ENCODE measurements around the gene RAB44. TPM values are rescaled to one million over a fixed set of nuclear protein-coding genes. Genes with fewer than 3 reads are reported as not detected.

RAB44 gene
- total and polyA plus RNA-seq, 3 donors from 2014 or later, result 0.09 to 0.56 (median 0.24) TPM

DNA sequence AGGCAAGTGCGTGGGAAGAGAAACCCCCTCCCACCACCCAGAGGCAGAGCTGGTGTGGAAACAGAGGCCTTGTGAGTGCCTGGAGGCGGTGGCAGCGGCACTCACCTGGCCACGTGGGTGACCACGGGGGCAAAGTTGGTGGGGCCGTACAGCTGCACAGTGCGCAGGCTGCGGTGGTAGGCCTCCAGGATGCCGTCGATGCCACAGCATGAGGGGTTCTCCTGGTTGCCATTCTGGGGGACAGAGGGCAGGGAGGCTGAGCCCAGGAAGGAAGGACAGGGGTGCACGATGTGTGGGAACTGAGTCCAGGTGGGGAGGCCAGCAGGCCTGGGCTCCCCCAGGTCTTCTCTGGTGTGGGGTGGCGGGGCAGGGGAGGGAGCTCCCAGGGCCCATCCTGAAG is 47.7 kb downstream of the RAB44 start:
- no peaks in the 10 kb centered on the region for H3K9me3 ChIP-seq
- TF ChIP-seq POLR2A (IDR thresholded peaks at IDR 0.05), result no peak
- TF ChIP-seq, protein P1, sequence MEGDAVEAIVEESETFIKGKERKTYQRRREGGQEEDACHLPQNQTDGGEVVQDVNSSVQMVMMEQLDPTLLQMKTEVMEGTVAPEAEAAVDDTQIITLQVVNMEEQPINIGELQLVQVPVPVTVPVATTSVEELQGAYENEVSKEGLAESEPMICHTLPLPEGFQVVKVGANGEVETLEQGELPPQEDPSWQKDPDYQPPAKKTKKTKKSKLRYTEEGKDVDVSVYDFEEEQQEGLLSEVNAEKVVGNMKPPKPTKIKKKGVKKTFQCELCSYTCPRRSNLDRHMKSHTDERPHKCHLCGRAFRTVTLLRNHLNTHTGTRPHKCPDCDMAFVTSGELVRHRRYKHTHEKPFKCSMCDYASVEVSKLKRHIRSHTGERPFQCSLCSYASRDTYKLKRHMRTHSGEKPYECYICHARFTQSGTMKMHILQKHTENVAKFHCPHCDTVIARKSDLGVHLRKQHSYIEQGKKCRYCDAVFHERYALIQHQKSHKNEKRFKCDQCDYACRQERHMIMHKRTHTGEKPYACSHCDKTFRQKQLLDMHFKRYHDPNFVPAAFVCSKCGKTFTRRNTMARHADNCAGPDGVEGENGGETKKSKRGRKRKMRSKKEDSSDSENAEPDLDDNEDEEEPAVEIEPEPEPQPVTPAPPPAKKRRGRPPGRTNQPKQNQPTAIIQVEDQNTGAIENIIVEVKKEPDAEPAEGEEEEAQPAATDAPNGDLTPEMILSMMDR (IDR thresholded peaks at IDR 0.05), result no peak
- H3K4me3 ChIP-seq, result no peak overlapping the region
- H3K27ac ChIP-seq, result no peak overlapping the region
- WGBS, 2 donors, result 92 to 94% methylated on average over 7 to 12 of the region's 12 CpGs
- no peaks in the 10 kb centered on the region for H3K4me1 ChIP-seq
- no peaks in the 10 kb centered on the region for H3K27me3 ChIP-seq
- intact Hi-C loops (cut with DNase I; ENCODE audit: low total_unique reads), result no loop called here
- no peaks in the 10 kb centered on the region for H3K36me3 ChIP-seq (ENCODE audit: low read depth, missing control alignments)
- DNase-seq, result no peak

DNA sequence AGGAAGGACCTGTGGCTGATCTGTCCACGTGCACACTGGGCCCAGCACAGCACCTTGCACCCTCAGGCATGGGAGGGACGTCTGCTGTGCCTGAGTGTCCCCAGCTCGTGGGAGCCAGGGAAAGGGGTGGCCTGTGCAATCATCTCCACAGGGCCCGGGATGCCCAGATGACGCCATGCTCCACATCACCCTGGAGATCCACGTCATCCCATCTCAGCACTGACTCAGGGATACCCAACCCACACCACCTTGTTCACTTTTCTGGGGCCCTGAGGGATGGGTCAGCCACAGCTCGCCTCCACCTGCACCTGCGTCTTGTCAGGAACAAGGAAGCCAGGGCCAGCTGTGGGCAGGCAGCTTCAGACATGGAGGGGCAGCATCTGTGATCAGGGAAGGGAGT is 48.2 kb downstream of the RAB44 start:
- DNase-seq, result no peak
- no peaks in the 10 kb centered on the region for H3K27me3 ChIP-seq
- H3K4me3 ChIP-seq, result no peak overlapping the region
- WGBS, 2 donors, result 91 to 93% methylated on average over 4 to 6 of the region's 8 CpGs
- no peak overlapping the region for H3K27ac ChIP-seq
- no peaks in the 10 kb centered on the region for H3K9me3 ChIP-seq
- no peaks in the 10 kb centered on the region for H3K4me1 ChIP-seq
- no peak for TF ChIP-seq POLR2A (IDR thresholded peaks at IDR 0.05)
- TF ChIP-seq, protein P1 (IDR thresholded peaks at IDR 0.05), result no peak
- intact Hi-C loops (cut with DNase I; ENCODE audit: low total_unique reads), result no loop called here
- no peaks in the 10 kb centered on the region for H3K36me3 ChIP-seq (ENCODE audit: low read depth, missing control alignments)

DNA sequence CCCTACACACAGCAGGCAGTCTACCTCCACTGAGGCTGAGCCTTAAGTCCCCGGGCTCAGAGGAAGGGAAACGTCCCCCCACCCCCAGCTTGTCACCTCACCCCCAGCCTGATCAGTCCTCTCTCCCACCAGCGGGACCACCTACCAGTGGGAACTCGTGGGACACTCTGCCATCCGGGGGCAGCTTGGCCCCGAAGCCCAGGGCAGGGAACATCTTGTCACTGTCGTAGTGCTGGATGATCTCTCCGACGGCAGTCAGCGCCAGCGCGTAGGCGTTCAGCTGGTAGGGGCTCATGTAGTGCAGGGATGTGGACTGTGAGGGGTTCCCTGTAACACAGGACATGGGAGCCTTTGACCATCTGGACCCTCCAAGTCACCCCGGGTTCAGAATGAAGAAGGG is 48.6 kb downstream of the RAB44 start:
- no peak for DNase-seq
- Histone ChIP-seq H3K9me3 (no peaks in the 10 kb centered on the region), H3K4me1 (no peaks in the 10 kb centered on the region), H3K27ac (no peak overlapping the region), H3K27me3 (no peaks in the 10 kb centered on the region), H3K36me3 (ENCODE audit: low read depth, missing control alignments) (no peaks in the 10 kb centered on the region), H3K4me3 (no peak overlapping the region)
- intact Hi-C loops (cut with DNase I; ENCODE audit: low total_unique reads), result no loop called here
- WGBS, 2 donors, result 87 to 91% methylated on average over 13 to 14 of the region's 14 CpGs
- TF ChIP-seq POLR2A (IDR thresholded peaks at IDR 0.05), result no peak
- TF ChIP-seq, protein P1 (IDR thresholded peaks at IDR 0.05), result no peak

DNA sequence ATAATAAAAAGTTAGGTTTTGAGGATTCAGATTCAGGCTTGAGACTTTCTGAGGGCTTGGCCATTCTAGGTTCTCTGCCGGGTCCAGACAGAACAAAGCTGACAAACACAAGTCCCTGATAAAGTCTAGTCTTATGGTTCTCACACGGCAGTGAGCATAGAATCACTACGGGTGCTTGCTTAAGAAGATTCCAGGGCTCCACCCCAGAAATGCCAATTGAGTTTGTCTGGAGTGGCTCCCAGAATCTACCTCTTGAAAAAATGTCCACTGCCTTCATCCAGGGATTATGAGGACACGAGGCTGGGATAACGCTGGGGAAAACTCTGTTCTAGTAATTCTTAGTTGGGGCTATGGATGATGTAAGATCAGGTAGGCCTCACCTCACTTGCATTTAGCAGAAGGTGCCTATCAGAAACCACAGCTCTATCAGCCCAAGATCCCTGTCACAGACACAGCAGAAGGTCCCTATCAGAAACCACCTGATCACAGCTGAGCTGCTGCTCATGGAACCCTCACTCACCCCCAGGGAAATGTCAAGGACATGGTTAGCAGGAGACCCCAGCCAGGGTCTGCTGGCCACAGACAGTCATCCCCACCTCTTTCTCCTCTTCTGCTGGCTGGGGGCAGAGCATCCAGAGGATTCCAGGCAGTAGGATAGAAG is 52.3 kb downstream of the RAB44 start:
- TF ChIP-seq, protein P1 (IDR thresholded peaks at IDR 0.05), result no peak
- TF ChIP-seq POLR2A (IDR thresholded peaks at IDR 0.05), result no peak
- intact Hi-C loops (cut with DNase I; ENCODE audit: low total_unique reads), result loop anchor here (10.0 kb wide), 1 partner anchor 125 kb away; no protein-coding TSS in a partner anchor
- whole genome bisulfite sequencing, 2 donors, result 86 to 100% methylated on average over 5 of the region's 5 CpGs
- Histone ChIP-seq H3K27me3 (no peaks in the 10 kb centered on the region), H3K36me3 (ENCODE audit: low read depth, missing control alignments) (no peaks in the 10 kb centered on the region), H3K27ac (no peak overlapping the region), H3K4me3 (no peak overlapping the region), H3K4me1 (no peaks in the 10 kb centered on the region), H3K9me3 (no peaks in the 10 kb centered on the region)
- DNase-seq, result no peak

DNA sequence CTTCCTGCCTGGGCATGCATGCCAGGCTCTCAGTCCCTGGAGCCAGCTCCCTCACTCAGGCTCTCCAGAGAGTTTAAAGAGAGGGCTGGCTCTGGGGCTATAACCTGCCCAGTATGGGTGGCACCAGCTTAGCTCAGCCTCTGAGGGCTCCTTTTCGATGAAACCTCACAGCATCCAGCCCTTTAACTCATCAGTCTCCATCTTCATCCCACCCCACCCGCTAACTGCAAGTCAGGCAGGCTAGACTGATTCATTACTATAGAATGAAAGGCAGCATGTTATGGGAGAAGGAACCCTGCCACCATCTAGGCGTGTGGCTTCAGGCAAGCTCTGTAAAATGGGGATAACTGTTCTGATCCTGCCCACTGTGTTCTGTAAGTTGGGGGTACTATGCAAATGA is 53.5 kb downstream of the RAB44 start:
- no peaks in the 10 kb centered on the region for H3K36me3 ChIP-seq (ENCODE audit: low read depth, missing control alignments)
- no peak overlapping the region for H3K4me3 ChIP-seq
- no peak for DNase-seq
- no peak overlapping the region for H3K27ac ChIP-seq
- H3K9me3 ChIP-seq, result no peaks in the 10 kb centered on the region
- TF ChIP-seq, protein P1 (IDR thresholded peaks at IDR 0.05), result no peak
- TF ChIP-seq POLR2A (IDR thresholded peaks at IDR 0.05), result no peak
- intact Hi-C loops (cut with DNase I; ENCODE audit: low total_unique reads), result loop anchor here (10.0 kb wide), 1 partner anchor 126 kb away; no protein-coding TSS in a partner anchor
- WGBS, 2 donors, result 96 to 97% methylated on average over 3 of the region's 3 CpGs
- no peaks in the 10 kb centered on the region for H3K4me1 ChIP-seq
- no peaks in the 10 kb centered on the region for H3K27me3 ChIP-seq

All from testis (tissue), 3 donors.